ENCODE measurements around the gene DOCK6.
"Not testable (repeated sequence)": the region's sequence is repeated elsewhere in the genome, so short reads cannot be mapped to it uniquely, and the experiment has no call there.

Gene DOCK6

GRCh38 chr19:11169896-11170678 lies 92.2 kb downstream of the DOCK6 start:
- DNase-seq = no peak

DNA sequence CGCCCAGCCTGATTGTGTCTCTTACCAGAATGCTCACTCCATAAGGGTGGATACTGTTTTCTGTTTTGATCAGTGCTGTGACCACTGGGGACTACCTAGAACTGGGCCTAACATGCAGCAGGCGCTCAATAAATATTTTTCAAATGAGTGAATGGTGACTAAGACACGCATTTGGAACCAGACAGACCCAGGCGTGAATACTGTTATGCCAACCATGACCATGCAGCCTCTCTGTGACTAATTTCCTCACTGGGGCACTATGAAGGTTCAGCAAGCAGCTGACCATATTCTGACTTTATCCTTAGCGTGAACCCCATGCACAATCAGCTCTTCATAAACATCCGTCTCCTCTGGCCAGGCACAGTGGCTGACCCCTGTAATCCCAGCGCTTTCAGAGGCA lies 93.8 kb downstream of the DOCK6 start:
- no peak for DNase-seq

DNA sequence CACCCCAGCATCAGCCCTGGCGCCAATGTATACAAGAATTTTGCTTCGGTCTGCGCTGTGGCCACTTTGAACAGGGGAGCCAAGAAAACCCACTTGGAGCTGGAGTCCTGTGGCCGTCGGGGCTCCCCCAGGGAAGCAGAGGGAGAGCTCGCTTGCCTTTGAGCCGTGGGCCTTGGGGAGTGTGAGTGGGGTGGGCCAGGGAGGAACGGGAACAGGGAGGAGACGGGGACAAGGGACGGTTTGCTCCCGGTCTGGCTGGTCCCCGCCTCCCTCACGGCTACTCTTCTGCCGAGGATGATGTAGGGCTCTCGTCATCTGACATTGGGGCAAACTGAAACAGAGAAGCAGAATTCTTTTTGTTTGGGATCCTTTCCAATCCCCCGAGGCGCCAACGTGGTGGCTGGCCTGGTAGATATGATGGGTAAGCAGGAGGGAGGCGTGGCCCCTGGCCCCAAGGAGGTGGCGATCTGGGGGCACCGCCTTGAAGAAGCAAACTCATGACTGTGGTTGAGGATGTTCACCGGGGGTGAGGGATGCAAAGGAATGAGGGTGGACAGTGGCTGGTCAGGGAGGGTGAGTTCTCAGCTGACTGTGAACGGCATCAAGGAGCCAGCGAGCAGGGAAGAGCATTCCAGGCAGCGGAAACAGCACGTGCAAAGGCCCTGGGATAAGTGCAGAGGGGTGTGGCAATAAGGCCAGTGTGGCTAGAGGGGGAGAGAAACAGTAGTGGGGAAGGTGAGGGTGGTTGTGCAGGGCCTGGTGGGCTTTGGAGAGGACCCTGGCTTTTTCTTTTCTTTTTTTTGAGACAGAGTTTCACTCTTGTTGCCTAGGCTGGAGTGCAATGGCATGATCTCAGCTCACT lies 95.8 kb downstream of the DOCK6 start:
- DNase-seq = no peak

- DNase-seq = no peak
Observed at GRCh38 chr19:11165486-11166030, 96.8 kb downstream of the DOCK6 start.

DNA sequence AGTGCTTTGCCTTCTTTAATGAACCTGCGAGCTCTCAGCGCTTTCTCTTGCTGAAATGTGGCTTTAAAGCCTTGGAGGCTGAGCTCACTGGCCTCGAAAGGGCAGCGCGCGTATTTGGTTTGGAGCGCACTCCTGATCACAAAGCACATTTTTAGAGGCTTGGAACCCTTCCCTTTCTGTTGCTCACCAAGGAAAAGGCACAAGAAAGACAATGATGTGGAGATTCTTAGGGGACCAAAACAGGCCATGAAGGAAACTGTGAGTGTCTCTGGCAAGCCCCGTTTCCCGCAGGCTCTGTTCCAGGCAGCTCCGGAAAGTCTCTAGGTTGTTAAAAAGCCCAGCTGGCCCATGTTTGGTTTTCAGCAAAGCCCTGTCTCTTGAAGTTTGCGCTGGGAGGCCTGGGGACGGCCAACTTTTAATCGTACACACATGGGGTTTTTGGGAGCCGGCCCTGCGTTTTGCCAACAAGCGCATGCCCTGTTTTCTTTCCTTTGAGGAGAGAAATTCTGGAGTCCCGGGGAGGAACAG lies 97.4 kb downstream of the DOCK6 start:
- no peak for DNase-seq

GRCh38 chr19:11164296-11164695 lies 98.0 kb downstream of the DOCK6 start:
- DNase-seq = no peak

DNA sequence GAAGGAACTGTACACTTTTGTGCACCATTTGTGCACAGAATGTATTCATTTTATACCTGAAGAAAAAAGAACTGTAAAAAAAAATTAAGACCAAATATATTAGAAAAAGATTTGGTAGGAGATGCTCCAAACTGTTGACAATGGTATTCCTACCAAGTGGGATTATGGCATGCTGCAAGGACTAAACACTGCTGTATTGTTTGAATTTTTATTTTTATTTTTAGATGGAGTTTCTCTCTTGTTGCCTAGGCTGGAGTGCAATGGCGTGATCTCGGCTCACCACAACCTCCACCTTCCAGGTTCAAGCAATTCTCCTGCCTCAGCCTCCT lies 101.9 kb downstream of the DOCK6 start:
- not testable (repeated sequence) for DNase-seq

DNA sequence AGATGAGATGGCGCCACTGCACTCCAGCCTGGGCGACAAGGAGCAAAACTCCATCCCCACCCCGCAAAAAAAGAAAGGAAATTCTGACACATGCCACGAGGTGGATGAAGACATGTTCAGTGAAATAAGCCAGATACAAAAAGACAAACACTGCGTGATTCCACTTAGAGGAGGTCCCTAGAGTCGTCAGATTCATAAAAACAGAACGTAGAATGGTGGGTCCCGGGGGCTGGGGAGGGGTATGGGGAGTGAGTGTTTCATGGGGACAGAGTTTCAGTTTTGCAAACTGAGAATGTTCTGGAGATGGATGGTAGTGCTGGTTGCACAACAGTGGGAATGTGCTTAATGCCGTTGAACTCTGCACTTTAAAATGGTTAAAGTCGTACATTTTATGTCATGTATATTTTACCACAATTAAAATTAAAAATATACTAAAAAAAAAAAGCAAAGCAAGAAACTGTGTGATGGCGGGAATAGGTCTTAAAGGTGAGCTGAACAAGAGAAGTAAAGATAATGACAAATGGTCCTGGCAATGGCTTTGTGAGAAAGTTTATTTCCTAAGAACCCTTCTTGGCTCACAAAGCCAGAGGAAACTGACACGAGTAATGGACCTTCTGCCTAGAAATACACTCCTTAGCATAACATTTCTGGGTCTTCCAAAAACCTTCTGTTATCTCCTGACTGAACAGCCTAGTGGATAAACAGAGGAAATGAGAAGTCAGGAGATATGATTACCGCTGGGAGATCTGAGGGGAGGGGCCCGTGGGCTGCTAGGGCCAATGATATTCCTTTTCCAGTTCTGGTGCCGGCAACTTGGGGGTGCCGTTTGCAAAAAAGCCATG lies 102.5 kb downstream of the DOCK6 start:
- no peak for DNase-seq

DNA sequence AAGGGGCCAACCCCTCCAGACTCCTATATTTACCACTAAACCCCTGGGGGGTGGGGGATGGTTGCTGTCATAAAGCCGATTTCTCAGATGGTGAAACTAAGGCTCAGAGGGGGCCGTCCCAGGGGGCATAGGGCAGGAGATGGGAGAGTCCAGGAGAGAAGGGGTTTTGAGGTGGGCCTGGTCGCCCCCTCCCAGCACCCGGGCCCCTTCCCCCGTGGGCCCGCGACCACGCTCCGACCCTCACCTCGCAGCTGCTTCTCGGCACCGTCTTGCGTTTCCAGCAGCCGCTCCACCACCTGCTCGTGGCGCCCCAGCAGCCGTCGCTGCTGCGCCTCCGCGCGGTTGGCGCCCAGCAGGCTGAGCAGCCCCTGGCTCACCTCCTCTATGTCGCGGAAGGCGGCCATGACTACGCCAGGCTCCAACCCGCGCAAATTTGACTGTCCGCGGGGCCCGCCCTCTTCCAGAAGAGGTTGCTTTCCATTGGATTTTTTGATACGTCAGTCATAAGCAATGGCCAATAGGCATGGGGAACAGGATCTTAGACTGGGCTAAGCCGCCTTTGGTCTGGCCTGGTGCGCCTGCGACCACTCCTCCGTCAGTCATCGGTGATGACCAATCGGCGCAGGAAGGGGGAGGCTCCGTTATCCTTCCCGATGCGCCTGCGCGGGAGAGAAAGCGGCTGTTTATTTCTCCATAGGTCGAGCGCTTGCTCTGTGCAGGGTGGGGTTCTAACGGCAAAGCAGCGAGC lies 106.8 kb downstream of the DOCK6 start, which contains the start of gene SPC24:
Gene SPC24 (minus strand): TSS at position 410 of the 748 bp plus-strand sequence. CDS start 6 bp downstream, at position 404.
- DNase-seq = peak; percentile 94

GRCh38 chr19:11154683-11155047 lies 107.7 kb downstream of the DOCK6 start:
- no peak for DNase-seq

- no peak for DNase-seq
Observed at GRCh38 chr19:11152318-11153062, 109.8 kb downstream of the DOCK6 start.

DNA sequence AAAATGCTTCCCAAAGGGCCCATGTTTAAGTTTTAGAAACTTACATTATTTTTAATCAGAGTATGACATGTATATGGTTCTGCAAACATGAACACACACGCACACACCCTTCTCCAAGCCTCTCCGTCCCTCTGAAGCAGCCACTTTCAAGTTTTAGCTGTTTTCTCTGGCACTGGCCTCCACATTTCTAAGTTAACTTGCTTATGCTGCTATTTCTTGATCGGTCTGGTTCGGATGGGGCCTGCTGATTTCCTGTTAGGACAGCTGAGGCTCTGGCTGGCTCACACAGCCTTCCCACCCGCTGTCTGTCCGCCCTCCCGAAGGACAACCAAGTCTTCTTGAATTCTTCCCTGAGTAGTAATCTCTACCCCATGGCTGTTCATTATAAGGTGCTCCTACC lies 111.1 kb downstream of the DOCK6 start:
- no peak for DNase-seq
